ENCODE data around the gene DNER.

GRCh38 chr2:229654437-229654836 is 59.9 kb downstream of the DNER start:
- TF ChIP-seq CTCF (conservative IDR thresholded peaks at IDR 0.05) (no peak), EZH2 (IDR thresholded peaks at IDR 0.05; ENCODE audit: low read depth) (no peak)
